ENCODE measurements around the gene RNU4-1.

RNU4-1 gene

GRCh38 chr12:120324841-120325417 lies 31.9 kb upstream of the RNU4-1 start:
- Histone ChIP-seq H3K4me3 (ENCODE audit: low read depth in 1 of 2, low read length in 2 of 2) (no peak overlapping the region), H3K27me3 (ENCODE audit: control insufficient read depth in 1 of 2, insufficient read depth in 2 of 2, low read length in 2 of 2) (no peaks in the 10 kb centered on the region), H3K9ac (ENCODE audit: low read length) (no peak overlapping the region), H3K27ac (ENCODE audit: low read depth, low read length) (no peak overlapping the region), H3K4me1 (ENCODE audit: insufficient read depth, low read length) (no peaks in the 10 kb centered on the region), H3K36me3 (ENCODE audit: insufficient read depth, low read length) (no peaks in the 10 kb centered on the region), H3K9me3 (ENCODE audit: low read length) (no peaks in the 10 kb centered on the region)

GRCh38 chr12:120323772-120324171 lies 30.7 kb upstream of the RNU4-1 start:
- Histone ChIP-seq H3K9ac (ENCODE audit: low read length) (no peak overlapping the region), H3K27ac (ENCODE audit: low read depth, low read length) (no peak overlapping the region), H3K36me3 (ENCODE audit: insufficient read depth, low read length) (no peaks in the 10 kb centered on the region), H3K27me3 (ENCODE audit: control insufficient read depth in 1 of 2, insufficient read depth in 2 of 2, low read length in 2 of 2) (no peaks in the 10 kb centered on the region), H3K4me1 (ENCODE audit: insufficient read depth, low read length) (no peaks in the 10 kb centered on the region), H3K9me3 (ENCODE audit: low read length) (no peaks in the 10 kb centered on the region), H3K4me3 (ENCODE audit: low read depth in 1 of 2, low read length in 2 of 2) (no peak overlapping the region)

GRCh38 chr12:120321382-120322202 lies 28.6 kb upstream of the RNU4-1 start:
- Histone ChIP-seq H3K27me3 (ENCODE audit: control insufficient read depth in 1 of 2, insufficient read depth in 2 of 2, low read length in 2 of 2) (no peaks in the 10 kb centered on the region), H3K9ac (ENCODE audit: low read length) (no peak overlapping the region), H3K36me3 (ENCODE audit: insufficient read depth, low read length) (no peaks in the 10 kb centered on the region), H3K4me3 (ENCODE audit: low read depth in 1 of 2, low read length in 2 of 2) (no peak overlapping the region), H3K9me3 (ENCODE audit: low read length) (no peaks in the 10 kb centered on the region), H3K27ac (ENCODE audit: low read depth, low read length) (no peak overlapping the region), H3K4me1 (ENCODE audit: insufficient read depth, low read length) (peaks cover 6% of the 10 kb centered on the region)

GRCh38 chr12:120317224-120318105 lies 24.4 kb upstream of the RNU4-1 start:
- H3K9me3 ChIP-seq (ENCODE audit: low read length), result no peaks in the 10 kb centered on the region
- H3K4me1 ChIP-seq (ENCODE audit: insufficient read depth, low read length), result peaks cover 7% of the 10 kb centered on the region
- peak overlapping the region; percentile 73 for H3K27ac ChIP-seq (ENCODE audit: low read depth, low read length)
- H3K9ac ChIP-seq (ENCODE audit: low read length), result peak overlapping the region; percentile 9
- peak overlapping the region; percentile 53 to 71 for H3K4me3 ChIP-seq (ENCODE audit: low read depth in 1 of 2, low read length in 2 of 2)
- H3K27me3 ChIP-seq (ENCODE audit: control insufficient read depth in 1 of 2, insufficient read depth in 2 of 2, low read length in 2 of 2), result no peaks in the 10 kb centered on the region
- H3K36me3 ChIP-seq (ENCODE audit: insufficient read depth, low read length), result no peaks in the 10 kb centered on the region

GRCh38 chr12:120316798-120317223 lies 23.8 kb upstream of the RNU4-1 start:
- Histone ChIP-seq H3K27ac (ENCODE audit: low read depth, low read length) (peak overlapping the region; percentile 73), H3K36me3 (ENCODE audit: insufficient read depth, low read length) (no peaks in the 10 kb centered on the region), H3K4me1 (ENCODE audit: insufficient read depth, low read length) (peaks cover 7% of the 10 kb centered on the region), H3K4me3 (ENCODE audit: low read depth in 1 of 2, low read length in 2 of 2) (peak overlapping the region; percentile 53 to 71), H3K27me3 (ENCODE audit: control insufficient read depth in 1 of 2, insufficient read depth in 2 of 2, low read length in 2 of 2) (no peaks in the 10 kb centered on the region), H3K9me3 (ENCODE audit: low read length) (no peaks in the 10 kb centered on the region), H3K9ac (ENCODE audit: low read length) (peak overlapping the region; percentile 9)

- no peak overlapping the region for H3K27ac ChIP-seq (ENCODE audit: low read depth, low read length)
- H3K9me3 ChIP-seq (ENCODE audit: low read length), result no peaks in the 10 kb centered on the region
Measured at GRCh38 chr12:120314220-120314619, 21.2 kb upstream of the RNU4-1 start.

GRCh38 chr12:120301962-120302815 lies 9.2 kb upstream of the RNU4-1 start, which contains the start of gene SIRT4:
SIRT4 (plus strand) TSS chr12:120302321; CDS start chr12:120303562, 1,241 bp downstream.
- peak within 1 kb of the TSS; percentile 58 for H3K9ac ChIP-seq (ENCODE audit: low read length)
- H3K27ac ChIP-seq (ENCODE audit: low read depth, low read length), result peak within 1 kb of the TSS; percentile 83
- peaks cover 6% of the 10 kb centered on the region for H3K36me3 ChIP-seq (ENCODE audit: insufficient read depth, low read length)
- H3K4me1 ChIP-seq (ENCODE audit: insufficient read depth, low read length), result no peaks in the 10 kb centered on the region
- H3K4me3 ChIP-seq (ENCODE audit: low read depth in 1 of 2, low read length in 2 of 2), result peak within 1 kb of the TSS; percentile 53 to 93
- no peaks in the 10 kb centered on the region for H3K9me3 ChIP-seq (ENCODE audit: low read length)
- H3K27me3 ChIP-seq (ENCODE audit: control insufficient read depth in 1 of 2, insufficient read depth in 2 of 2, low read length in 2 of 2), result no peaks in the 10 kb centered on the region

More at GRCh38 chr12:120314220-120314619, 21.2 kb upstream of the RNU4-1 start:
- Histone ChIP-seq H3K4me3 (ENCODE audit: low read depth in 1 of 2, low read length in 2 of 2) (no peak overlapping the region), H3K36me3 (ENCODE audit: insufficient read depth, low read length) (no peaks in the 10 kb centered on the region), H3K4me1 (ENCODE audit: insufficient read depth, low read length) (peaks cover 7% of the 10 kb centered on the region), H3K27me3 (ENCODE audit: control insufficient read depth in 1 of 2, insufficient read depth in 2 of 2, low read length in 2 of 2) (no peaks in the 10 kb centered on the region), H3K9ac (ENCODE audit: low read length) (no peak overlapping the region)

GRCh38 chr12:120292411-120292660 lies 701 bp downstream of the RNU4-1 start:
- no peaks in the 10 kb centered on the region for H3K4me1 ChIP-seq (ENCODE audit: insufficient read depth, low read length)
- H3K9me3 ChIP-seq (ENCODE audit: low read length), result no peaks in the 10 kb centered on the region
- no peaks in the 10 kb centered on the region for H3K36me3 ChIP-seq (ENCODE audit: insufficient read depth, low read length)
- H3K4me3 ChIP-seq (ENCODE audit: low read depth in 1 of 2, low read length in 2 of 2), result peak overlapping the region; percentile 17 to 77
- H3K27ac ChIP-seq (ENCODE audit: low read depth, low read length), result peak overlapping the region; percentile 94
- H3K9ac ChIP-seq (ENCODE audit: low read length), result peak overlapping the region; percentile 93
- no peaks in the 10 kb centered on the region for H3K27me3 ChIP-seq (ENCODE audit: control insufficient read depth in 1 of 2, insufficient read depth in 2 of 2, low read length in 2 of 2)

GRCh38 chr12:120290609-120291305 lies 2.3 kb downstream of the RNU4-1 start:
- Histone ChIP-seq H3K27me3 (ENCODE audit: control insufficient read depth in 1 of 2, insufficient read depth in 2 of 2, low read length in 2 of 2) (no peaks in the 10 kb centered on the region), H3K4me3 (ENCODE audit: low read depth in 1 of 2, low read length in 2 of 2) (peak overlapping the region in 1 of 2 donors; percentile 32), H3K9ac (ENCODE audit: low read length) (no peak overlapping the region), H3K4me1 (ENCODE audit: insufficient read depth, low read length) (no peaks in the 10 kb centered on the region), H3K27ac (ENCODE audit: low read depth, low read length) (peak overlapping the region; percentile 94), H3K36me3 (ENCODE audit: insufficient read depth, low read length) (no peaks in the 10 kb centered on the region), H3K9me3 (ENCODE audit: low read length) (no peaks in the 10 kb centered on the region)

GRCh38 chr12:120287491-120287890 lies 5.5 kb downstream of the RNU4-1 start:
- H3K27ac ChIP-seq (ENCODE audit: low read depth, low read length), result no peak overlapping the region
- H3K36me3 ChIP-seq (ENCODE audit: insufficient read depth, low read length), result no peaks in the 10 kb centered on the region
- no peak overlapping the region for H3K4me3 ChIP-seq (ENCODE audit: low read depth in 1 of 2, low read length in 2 of 2)
- H3K9ac ChIP-seq (ENCODE audit: low read length), result no peak overlapping the region
- H3K27me3 ChIP-seq (ENCODE audit: control insufficient read depth in 1 of 2, insufficient read depth in 2 of 2, low read length in 2 of 2), result no peaks in the 10 kb centered on the region
- no peaks in the 10 kb centered on the region for H3K4me1 ChIP-seq (ENCODE audit: insufficient read depth, low read length)
- no peaks in the 10 kb centered on the region for H3K9me3 ChIP-seq (ENCODE audit: low read length)

All from muscle layer of colon (tissue), 2 donors.